Liver (tissue), 3 donors: ENCODE results near the gene AIG1.

Experiments
- CTCF ChIP-seq: fragments of 150-350 bp; IDR thresholded peaks from 2 replicates; pipeline ENCODE4 v1.5.1; 2017; ENCODE audit warnings: improper control_type of control experiment, low read depth, low read length; ENCODE audit not compliant: missing input control
- EGR1 ChIP-seq, 2 donors: IDR thresholded peaks; 2 replicates each; pipeline ENCODE4 v1.6.1; 2016 to 2018; ENCODE audit warnings: antibody characterized with exemption in 2 of 2, low read depth in 2 of 2
- FOXA2 ChIP-seq: IDR thresholded peaks from 2 replicates; pipeline ENCODE4 v1.6.1; 2016; ENCODE audit warnings: antibody characterized with exemption
- GABPA ChIP-seq, 2 donors: IDR thresholded peaks in 1 of 2; conservative IDR thresholded peaks in 1 of 2; 2 replicates each; pipeline ENCODE4 v1.6.1; 2016; ENCODE audit warnings: antibody characterized with exemption in 2 of 2, mild to moderate bottlenecking in 1 of 2, moderate library complexity in 1 of 2
- JUND ChIP-seq, 2 donors: IDR thresholded peaks; 2 replicates each; pipeline ENCODE4 v1.6.1; 2016; ENCODE audit warnings: antibody characterized with exemption in 2 of 2
- RAD21 ChIP-seq, 2 donors: IDR thresholded peaks; 2 replicates each; pipeline ENCODE4 v1.6.1; 2016; ENCODE audit warnings: antibody characterized with exemption in 2 of 2, mild to moderate bottlenecking in 2 of 2
- REST ChIP-seq: IDR thresholded peaks from 2 replicates; pipeline ENCODE4 v1.6.1; 2016; ENCODE audit warnings: antibody characterized with exemption, mild to moderate bottlenecking
- SP1 ChIP-seq: IDR thresholded peaks from 2 replicates; pipeline ENCODE4 v1.6.1; 2018; ENCODE audit warnings: antibody characterized with exemption, mild to moderate bottlenecking
- donor health status: healthy.
- donor health status: healthy.

GRCh38 chr6:143199291-143199690 is 138.6 kb downstream of the AIG1 start:
- TF ChIP-seq CTCF = no peak
- TF ChIP-seq EGR1 (IDR thresholded peaks at IDR 0.05; ENCODE audit: low read depth in 2 of 2) = no peak
- TF ChIP-seq RAD21 (IDR thresholded peaks at IDR 0.05) = no peak
- TF ChIP-seq SP1 = no peak
- no peak for TF ChIP-seq JUND (IDR thresholded peaks at IDR 0.05)
- TF ChIP-seq REST = no peak
- no peak for TF ChIP-seq FOXA2
- no peak for TF ChIP-seq GABPA (IDR thresholded peaks at IDR 0.05 in 1 of 2, conservative IDR thresholded peaks at IDR 0.05 in 1 of 2)
